Lower lobe of right lung (tissue), 2 donors: Measurements from ENCODE around the gene MEN1. TPM values are rescaled to one million over a fixed set of nuclear protein-coding genes. Genes with fewer than 3 reads are reported as not detected.

Experiments
- ATAC-seq, 2 donors: fragments of 200-7000 bp; cut with Tn5 transposase; one replicate each; pipeline ENCODE4 v1.9.1; 2020 to 2022; ENCODE audit warnings: mild to moderate bottlenecking in 2 of 2, moderate library complexity in 2 of 2
- DNase-seq: peaks from one replicate; pipeline ENCODE4 v3.0.0-alpha.2; 2020
- H3K27ac ChIP-seq: fragments of 200-600 bp; one replicate; pipeline ENCODE4 v1.8.0; 2022
- H3K27me3 ChIP-seq: fragments of 200-600 bp; one replicate; pipeline ENCODE4 v1.8.0; 2022; ENCODE audit warnings: low read depth
- H3K36me3 ChIP-seq: fragments of 200-600 bp; one replicate; pipeline ENCODE4 v1.8.0; 2022; ENCODE audit warnings: mild to moderate bottlenecking
- H3K4me1 ChIP-seq: fragments of 200-600 bp; one replicate; pipeline ENCODE4 v1.8.0; 2022
- H3K4me3 ChIP-seq: fragments of 200-600 bp; one replicate; pipeline ENCODE4 v1.8.0; 2022; ENCODE audit warnings: mild to moderate bottlenecking
- H3K9me3 ChIP-seq: fragments of 200-600 bp; one replicate; pipeline ENCODE4 v1.8.0; 2022
- CTCF ChIP-seq: fragments of 200-600 bp; IDR thresholded peaks from one replicate; pipeline ENCODE4 v1.8.0; 2022; ENCODE audit warnings: antibody characterized with exemption, mild to moderate bottlenecking
- intact Hi-C: fragments of 100-400 bp; cut with DNase I; formaldehyde crosslinking; loops from one replicate; pipeline ENCODE4 v1.11.0; 2022
- total RNA-seq: library from RNA; stranded (reverse); fragmentation: NEBNext Ultra II Directional; extraction: Animal tissue kit (Norgen Biotek cat#: 25700); gene quantifications from one replicate; pipeline ENCODE4 v1.2.1, GENCODE V29; 2021
- donor health status: DM: no; HTN: yes; CAD: no; lungs with severe emphysema.

MEN1 gene
- total RNA-seq, 1 donor from 2014 or later, result 22.7 TPM

GRCh38 chr11:64765291-64765850 lies 45.0 kb downstream of the MEN1 start:
- no peak for DNase-seq
- Histone ChIP-seq H3K4me1 (peaks cover 37% of the 10 kb centered on the region), H3K27ac (no peak overlapping the region), H3K9me3 (no peaks in the 10 kb centered on the region), H3K36me3 (peaks cover 85% of the 10 kb centered on the region), H3K4me3 (no peak overlapping the region), H3K27me3 (no peaks in the 10 kb centered on the region)
- intact Hi-C loops, result no loop called here
- no peak for ATAC-seq
- no peak for TF ChIP-seq CTCF

- ATAC-seq (no peak), DNase-seq (no peak)
- no peaks in the 10 kb centered on the region for H3K27me3 ChIP-seq
- H3K36me3 ChIP-seq, result peaks cover 79% of the 10 kb centered on the region
- intact Hi-C loops, result no loop called here
- no peaks in the 10 kb centered on the region for H3K9me3 ChIP-seq
- H3K27ac ChIP-seq, result no peak overlapping the region
- no peak overlapping the region for H3K4me3 ChIP-seq
- no peak for TF ChIP-seq CTCF
- peaks cover 43% of the 10 kb centered on the region for H3K4me1 ChIP-seq
Measured at GRCh38 chr11:64764753-64765152, 45.6 kb downstream of the MEN1 start.

GRCh38 chr11:64764040-64764611 lies 46.2 kb downstream of the MEN1 start:
- TF ChIP-seq CTCF, result no peak
- intact Hi-C loops, result no loop called here
- ATAC-seq (no peak), DNase-seq (no peak)
- H3K9me3 ChIP-seq, result no peaks in the 10 kb centered on the region
- peak overlapping the region; percentile 47 for H3K27ac ChIP-seq
- H3K4me3 ChIP-seq, result no peak overlapping the region
- H3K36me3 ChIP-seq, result peaks cover 73% of the 10 kb centered on the region
- no peaks in the 10 kb centered on the region for H3K27me3 ChIP-seq
- H3K4me1 ChIP-seq, result peaks cover 49% of the 10 kb centered on the region

- TF ChIP-seq CTCF, result no peak
- no peak for DNase-seq
- no peak overlapping the region for H3K4me3 ChIP-seq
- ATAC-seq, result no peak
- H3K27me3 ChIP-seq, result no peaks in the 10 kb centered on the region
- H3K36me3 ChIP-seq, result peaks cover 67% of the 10 kb centered on the region
- intact Hi-C loops, result no loop called here
- peak overlapping the region; percentile 47 for H3K27ac ChIP-seq
- peaks cover 51% of the 10 kb centered on the region for H3K4me1 ChIP-seq
- H3K9me3 ChIP-seq, result no peaks in the 10 kb centered on the region
Measured at GRCh38 chr11:64763526-64764039, 46.8 kb downstream of the MEN1 start.

GRCh38 chr11:64762674-64763525 lies 47.5 kb downstream of the MEN1 start:
- Histone ChIP-seq H3K36me3 (peaks cover 61% of the 10 kb centered on the region), H3K4me1 (peaks cover 46% of the 10 kb centered on the region), H3K27me3 (no peaks in the 10 kb centered on the region), H3K4me3 (no peak overlapping the region), H3K27ac (peak overlapping the region; percentile 47), H3K9me3 (no peaks in the 10 kb centered on the region)
- DNase-seq, result no peak
- intact Hi-C loops, result no loop called here
- no peak for TF ChIP-seq CTCF
- ATAC-seq, result no peak
